ENCODE results near the gene FSD2. TPM values are rescaled to one million over a fixed set of nuclear protein-coding genes. Genes with fewer than 3 reads are reported as not detected.

FSD2 gene
- total RNA-seq, 1 experiment from 2014 or later: not detected

GRCh38 chr15:82847703-82848102 lies 41.8 kb upstream of the FSD2 start:
- Histone ChIP-seq H3K9ac (ENCODE audit: extremely low read depth, insufficient read length, low read length) (no peak overlapping the region), H3K9me3 (ENCODE audit: control insufficient read depth, low read depth, low read length) (no peaks in the 10 kb centered on the region), H3K79me1 (ENCODE audit: insufficient read depth, low read depth, low read length, poor library complexity, severe bottlenecking) (no peaks in the 10 kb centered on the region), H3K14ac (ENCODE audit: insufficient read depth, low read length) (no peak overlapping the region), H2BK20ac (ENCODE audit: low read depth, low read length, poor library complexity, severe bottlenecking) (no peak overlapping the region), H2BK120ac (ENCODE audit: low read depth, low read length, poor library complexity, severe bottlenecking) (no peak overlapping the region), H3K4me1 (ENCODE audit: insufficient read depth, low read length) (no peaks in the 10 kb centered on the region), H3K56ac (ENCODE audit: insufficient read length, low read depth, low read length) (no peak overlapping the region), H3K18ac (ENCODE audit: insufficient read length, low read depth, low read length) (no peak overlapping the region), H3K27ac (ENCODE audit: insufficient read length, low read depth, low read length) (no peak overlapping the region), H3K23me2 (ENCODE audit: insufficient read length, low read depth, low read length, poor library complexity, severe bottlenecking) (no peaks in the 10 kb centered on the region), H3K4ac (ENCODE audit: low read depth, low read length) (no peak overlapping the region), H3K23ac (ENCODE audit: insufficient read length, low read depth, low read length) (no peak overlapping the region), H3T11ph (ENCODE audit: low read length) (no peak overlapping the region), H2AFZ (ENCODE audit: low read length) (no peak overlapping the region), H3K79me2 (ENCODE audit: insufficient read depth, low read length) (no peaks in the 10 kb centered on the region), H2BK12ac (ENCODE audit: insufficient read length, low read depth, low read length) (no peak overlapping the region), H3K27me3 (ENCODE audit: insufficient read depth, low read length) (no peaks in the 10 kb centered on the region), H4K8ac (replicated peaks; ENCODE audit: insufficient read length, low read depth, low read length) (no peak overlapping the region), H2BK5ac (ENCODE audit: insufficient read length, low read length) (no peak overlapping the region), H3K4me2 (ENCODE audit: insufficient read depth, insufficient read length, low read length) (no peak overlapping the region), H2AK5ac (ENCODE audit: insufficient read length, low read length) (no peak overlapping the region), H4K91ac (ENCODE audit: insufficient read length, low read depth, low read length) (no peak overlapping the region), H4K20me1 (ENCODE audit: control insufficient read depth, insufficient read depth, insufficient read length) (no peaks in the 10 kb centered on the region), H4K5ac (ENCODE audit: insufficient read length, low read depth, low read length) (no peak overlapping the region), H2BK15ac (ENCODE audit: low read depth, low read length) (no peak overlapping the region)
- no CpG with 5 or more reads among the region's 8 CpGs for WGBS (ENCODE audit: extremely low coverage, insufficient read length, low lambda C conversion rate)
- Mint-ChIP-seq H3K4me3 (no peak overlapping the region), H3K36me3 (ENCODE audit: insufficient read depth in 1 of 3, low read depth in 3 of 3) (no peaks in the 10 kb centered on the region), H3K27ac (peak overlapping the region in 1 of 3 experiments; percentile 18; a peak in 1 of 7 replicates), H3K9me3 (no peaks in the 10 kb centered on the region), H3K4me1 (peaks cover 14 to 20% of the 10 kb centered on the region in 2 experiments), H3K27me3 (ENCODE audit: low read depth) (no peaks in the 10 kb centered on the region)
- DNase-seq: no peak
- TF ChIP-seq, protein P1, sequence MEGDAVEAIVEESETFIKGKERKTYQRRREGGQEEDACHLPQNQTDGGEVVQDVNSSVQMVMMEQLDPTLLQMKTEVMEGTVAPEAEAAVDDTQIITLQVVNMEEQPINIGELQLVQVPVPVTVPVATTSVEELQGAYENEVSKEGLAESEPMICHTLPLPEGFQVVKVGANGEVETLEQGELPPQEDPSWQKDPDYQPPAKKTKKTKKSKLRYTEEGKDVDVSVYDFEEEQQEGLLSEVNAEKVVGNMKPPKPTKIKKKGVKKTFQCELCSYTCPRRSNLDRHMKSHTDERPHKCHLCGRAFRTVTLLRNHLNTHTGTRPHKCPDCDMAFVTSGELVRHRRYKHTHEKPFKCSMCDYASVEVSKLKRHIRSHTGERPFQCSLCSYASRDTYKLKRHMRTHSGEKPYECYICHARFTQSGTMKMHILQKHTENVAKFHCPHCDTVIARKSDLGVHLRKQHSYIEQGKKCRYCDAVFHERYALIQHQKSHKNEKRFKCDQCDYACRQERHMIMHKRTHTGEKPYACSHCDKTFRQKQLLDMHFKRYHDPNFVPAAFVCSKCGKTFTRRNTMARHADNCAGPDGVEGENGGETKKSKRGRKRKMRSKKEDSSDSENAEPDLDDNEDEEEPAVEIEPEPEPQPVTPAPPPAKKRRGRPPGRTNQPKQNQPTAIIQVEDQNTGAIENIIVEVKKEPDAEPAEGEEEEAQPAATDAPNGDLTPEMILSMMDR (conservative IDR thresholded peaks at IDR 0.05): no peak
